NCI-H2171 treated with DMSO at 0.1 percent for 48 hours (cell line): ENCODE data around the gene SLC40A1.

Source experiments
- DNase-seq: peaks from one replicate; lab custom pipeline; 2025; lab: John Stamatoyannopoulos, UW

Gene SLC40A1

GRCh38 chr2:189569295-189569910 is 11.2 kb downstream of the SLC40A1 start:
- no peak for DNase-seq

GRCh38 chr2:189566046-189566445 is 14.5 kb downstream of the SLC40A1 start:
- no peak for DNase-seq

- no peak for DNase-seq
Observed at GRCh38 chr2:189561371-189562038, 19.1 kb downstream of the SLC40A1 start.

GRCh38 chr2:189560273-189560586 is 20.4 kb downstream of the SLC40A1 start:
- no peak for DNase-seq

- DNase-seq, result no peak
Observed at GRCh38 chr2:189559579-189560272, 20.9 kb downstream of the SLC40A1 start.

GRCh38 chr2:189558516-189559272 is 21.9 kb downstream of the SLC40A1 start:
- DNase-seq, result no peak

GRCh38 chr2:189557373-189557772 is 23.2 kb downstream of the SLC40A1 start:
- no peak for DNase-seq

GRCh38 chr2:189556526-189556925 is 24.1 kb downstream of the SLC40A1 start:
- no peak for DNase-seq

GRCh38 chr2:189555232-189555631 is 25.4 kb downstream of the SLC40A1 start:
- DNase-seq, result no peak

GRCh38 chr2:189553504-189554088 is 27.0 kb downstream of the SLC40A1 start:
- no peak for DNase-seq

- DNase-seq, result no peak
Observed at GRCh38 chr2:189552991-189553404, 27.6 kb downstream of the SLC40A1 start.

- DNase-seq, result no peak
Observed at GRCh38 chr2:189552334-189552990, 28.1 kb downstream of the SLC40A1 start.

GRCh38 chr2:189551808-189552207 is 28.8 kb downstream of the SLC40A1 start:
- no peak for DNase-seq

- no peak for DNase-seq
Observed at GRCh38 chr2:189549449-189549832, 31.1 kb downstream of the SLC40A1 start.

- no peak for DNase-seq
Observed at GRCh38 chr2:189548666-189549448, 31.7 kb downstream of the SLC40A1 start.

GRCh38 chr2:189545418-189545817 is 35.2 kb downstream of the SLC40A1 start:
- no peak for DNase-seq

GRCh38 chr2:189544318-189545042 is 36.1 kb downstream of the SLC40A1 start:
- no peak for DNase-seq

GRCh38 chr2:189543367-189543766 is 37.2 kb downstream of the SLC40A1 start:
- no peak for DNase-seq

- DNase-seq, result no peak
Observed at GRCh38 chr2:189542145-189542882, 38.3 kb downstream of the SLC40A1 start.

GRCh38 chr2:189541591-189541990 is 39.0 kb downstream of the SLC40A1 start:
- DNase-seq, result no peak
